ENCODE data around the gene STS.
"Not testable (repeated sequence)": the region's sequence is repeated elsewhere in the genome, so short reads cannot be mapped to it uniquely, and the experiment has no call there.

STS gene

DNA sequence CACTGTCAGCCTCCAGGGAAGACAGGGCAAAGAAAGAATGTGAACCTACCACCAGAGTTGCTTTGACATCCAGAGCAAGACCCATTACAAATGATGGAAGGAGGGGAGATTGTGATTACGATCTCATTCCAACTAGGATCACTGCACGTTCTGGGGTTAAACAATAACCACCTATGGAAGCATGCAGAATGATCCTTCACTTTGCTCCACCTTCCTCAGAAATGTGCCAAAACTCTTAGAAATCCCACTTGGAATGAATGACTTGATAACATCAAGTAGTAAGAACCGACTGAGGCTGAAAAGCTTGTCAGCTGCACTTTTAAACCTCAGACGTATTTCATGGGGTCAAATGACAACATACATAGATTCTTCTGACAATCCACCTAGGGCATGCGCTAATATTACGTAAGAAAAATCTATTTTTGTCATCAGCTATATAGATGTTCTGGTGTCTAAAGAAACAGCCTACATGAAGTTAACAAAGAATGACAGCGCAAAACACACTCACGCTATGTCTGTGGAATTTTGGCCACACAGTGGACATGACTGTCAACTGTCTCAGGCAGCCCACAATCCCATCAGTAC lies 3.5 kb upstream of the STS start:
- DNase-seq: no peak

GRCh38 chrX:7145454-7145853 lies 2.1 kb upstream of the STS start:
- no peak for DNase-seq

- no peak for DNase-seq
These were observed 1.4 kb upstream of the STS start for GRCh38 chrX:7146020-7146702.

DNA sequence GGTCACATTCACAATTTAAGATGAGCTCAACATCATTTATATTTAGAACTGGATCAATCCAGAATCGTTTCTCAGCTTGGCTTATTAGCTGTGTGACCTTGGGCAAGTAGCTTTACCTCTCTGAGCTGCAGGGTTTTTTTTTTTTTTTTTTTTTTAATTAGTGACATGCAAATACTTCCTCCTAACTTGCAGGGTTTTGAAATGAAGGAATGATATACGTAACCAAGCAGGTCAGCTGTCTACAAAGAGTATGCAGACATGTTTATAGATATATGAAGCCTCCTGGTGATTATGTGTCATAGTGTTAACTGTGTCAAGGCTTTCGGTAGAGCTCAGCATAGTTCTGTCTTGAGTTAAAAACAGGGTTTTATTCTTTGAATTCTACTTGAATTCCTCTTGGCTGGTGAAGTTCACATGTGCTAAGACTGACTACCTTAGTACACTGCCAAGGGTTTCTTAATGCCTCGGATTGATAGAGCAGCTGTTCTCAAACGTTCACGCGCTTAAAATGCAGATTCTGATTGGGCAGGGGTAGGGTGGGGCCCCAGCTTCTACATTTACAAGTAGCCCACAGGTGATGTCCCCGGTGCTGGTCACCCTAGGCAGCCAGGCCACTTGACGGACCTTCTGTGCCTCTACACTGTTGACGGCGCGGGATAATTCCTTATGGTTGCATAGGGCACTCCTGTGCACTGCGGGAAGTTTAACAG lies 654 bp upstream of the STS start:
- DNase-seq: peak in 1 of 2 experiments; percentile 3

- peak; percentile 52 to 61 for DNase-seq
These were observed 704 bp downstream of the STS start, which contains the start of gene PUDP for GRCh38 chrX:7147978-7148854. TSS of gene PUDP (minus strand) at chrX:7148153. CDS start at chrX:7148113, 40 bp downstream.

DNA sequence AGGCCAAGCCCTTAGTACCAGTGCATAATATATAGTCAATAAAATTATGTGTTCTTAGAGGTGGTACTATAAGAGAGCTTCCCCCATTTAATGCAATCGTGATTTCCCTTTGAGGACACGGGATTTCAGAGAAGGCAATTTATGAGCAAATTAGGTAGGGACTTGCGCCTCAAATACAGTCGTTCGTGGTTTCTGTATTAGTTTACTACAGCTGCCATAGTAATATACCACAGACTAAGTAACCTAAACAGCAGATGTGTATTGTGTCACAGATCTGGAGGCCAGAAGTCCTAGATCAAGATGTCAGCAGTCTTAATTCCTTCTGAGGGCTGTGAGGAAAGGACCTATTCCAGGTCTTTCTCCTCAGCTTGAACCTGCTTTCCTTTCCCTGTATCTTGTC lies 1.9 kb downstream of the STS start:
- DNase-seq: no peak

GRCh38 chrX:7153231-7153630 lies 5.7 kb downstream of the STS start:
- no peak for DNase-seq

- DNase-seq: no peak
These were observed 6.6 kb downstream of the STS start for GRCh38 chrX:7154041-7154597.

- DNase-seq: no peak
These were observed 7.7 kb downstream of the STS start for GRCh38 chrX:7155163-7155562.

DNA sequence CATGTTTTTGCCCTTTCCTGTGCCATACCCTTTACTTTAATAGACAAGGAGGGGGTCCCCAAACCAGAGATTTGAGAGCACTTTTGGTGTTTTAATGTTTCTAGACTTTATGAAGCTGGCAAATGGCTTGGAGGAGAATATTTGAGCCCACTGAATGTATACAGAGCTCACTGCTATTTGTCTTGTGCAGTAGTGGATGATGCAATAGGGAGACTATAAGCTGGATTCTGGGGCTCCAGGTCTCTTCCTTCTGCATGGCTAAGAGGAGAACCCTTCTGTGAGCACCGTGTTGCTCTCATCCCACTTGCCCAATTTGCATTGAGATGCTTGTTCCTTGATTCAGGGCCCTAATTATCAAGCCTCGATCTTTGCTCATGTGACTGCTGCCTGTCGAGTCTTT lies 9.4 kb downstream of the STS start:
- DNase-seq: no peak

GRCh38 chrX:7158468-7158990 lies 11.0 kb downstream of the STS start:
- DNase-seq: no peak

DNA sequence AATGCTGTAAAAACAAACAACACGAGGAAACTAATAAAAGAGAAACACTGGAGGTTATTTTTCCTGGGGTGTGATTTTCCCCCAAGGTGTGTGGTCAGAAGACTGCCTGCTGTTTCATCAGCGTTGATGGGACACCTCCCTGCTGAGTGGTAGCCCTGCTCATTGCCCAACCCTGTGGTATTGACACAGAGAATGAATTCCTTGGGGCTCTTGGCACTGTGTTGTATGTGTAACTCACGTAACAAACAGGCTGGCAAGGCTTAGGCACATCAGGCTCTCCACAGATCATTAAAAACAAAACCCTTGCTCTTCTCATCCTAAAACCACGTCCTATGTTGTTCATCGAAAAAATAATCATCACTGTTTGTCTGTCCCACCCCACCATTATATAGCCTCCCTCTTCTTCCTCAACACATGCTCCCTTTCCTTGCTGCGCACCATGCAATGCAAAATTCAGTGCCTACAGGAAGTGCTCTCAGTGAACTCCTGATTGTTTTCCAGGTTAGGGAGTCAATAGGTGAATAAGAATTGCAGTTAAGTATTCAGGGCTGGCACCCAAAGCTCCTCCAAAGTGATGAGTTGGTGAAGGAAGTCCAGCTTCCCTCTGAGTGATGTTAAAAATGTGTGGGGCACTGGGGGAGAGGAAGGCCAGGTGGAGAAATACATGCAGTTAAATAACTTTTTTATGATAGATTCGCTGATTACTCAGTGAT lies 11.8 kb downstream of the STS start:
- peak; percentile 15 for DNase-seq

DNA sequence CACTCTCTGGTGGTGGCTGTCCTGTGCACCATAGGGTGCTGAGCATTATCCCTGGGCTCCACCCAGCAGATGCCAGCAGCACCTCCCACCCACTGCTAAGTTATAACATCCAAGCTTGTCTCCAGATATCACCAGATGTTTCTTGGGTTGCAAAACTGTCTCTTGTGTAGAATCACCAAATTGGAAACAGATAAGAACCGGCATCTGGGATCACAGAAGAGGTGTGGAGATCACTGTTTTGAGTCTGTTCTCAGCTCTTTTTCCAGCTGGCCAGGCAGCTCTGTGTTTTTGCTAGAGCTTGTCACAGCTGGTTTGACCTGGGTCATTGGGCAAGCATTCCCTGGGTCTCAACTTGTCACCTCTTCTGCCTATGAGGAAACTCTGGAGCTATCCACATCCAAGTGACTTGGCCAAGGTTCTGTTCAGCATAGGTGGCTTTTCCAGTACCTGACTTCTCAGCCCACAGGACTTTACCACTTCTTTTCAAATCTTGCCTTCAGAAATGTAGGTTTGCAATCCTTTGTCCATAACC lies 15.7 kb downstream of the STS start:
- DNase-seq: no peak

- no peak for DNase-seq
These were observed 16.7 kb downstream of the STS start for GRCh38 chrX:7164174-7164573.

GRCh38 chrX:7168371-7168770 lies 20.9 kb downstream of the STS start:
- no peak for DNase-seq

GRCh38 chrX:7169627-7170026 lies 22.1 kb downstream of the STS start:
- no peak for DNase-seq

GRCh38 chrX:7170898-7171297 lies 23.4 kb downstream of the STS start:
- DNase-seq: peak in 1 of 2 experiments; percentile 6

- DNase-seq: not testable (repeated sequence)
These were observed 31.3 kb downstream of the STS start for GRCh38 chrX:7178859-7179258.

- DNase-seq: no peak
These were observed 31.9 kb downstream of the STS start for GRCh38 chrX:7179446-7179845.

- no peak for DNase-seq
These were observed 37.3 kb downstream of the STS start for GRCh38 chrX:7184816-7185215.

DNA sequence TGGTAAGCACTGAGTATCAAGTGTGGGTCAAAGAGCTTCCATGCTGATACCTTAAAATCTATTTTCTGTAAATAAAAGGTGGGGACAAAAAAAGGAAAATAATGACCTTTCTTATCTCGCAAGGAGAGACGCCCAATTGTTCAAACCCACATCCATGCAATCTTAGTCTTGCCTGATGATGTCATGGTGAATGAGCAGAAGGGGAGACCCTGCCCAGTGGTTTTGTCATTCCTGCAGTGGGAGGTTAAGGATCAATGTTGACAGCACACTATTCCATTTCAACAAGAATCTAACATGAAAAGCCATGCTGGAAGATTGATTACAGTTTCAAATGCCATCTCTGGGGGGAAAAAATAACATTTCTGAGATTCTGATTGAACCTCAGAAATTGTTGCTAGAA lies 41.2 kb downstream of the STS start:
- DNase-seq: no peak

- DNase-seq: no peak
These were observed 42.6 kb downstream of the STS start for GRCh38 chrX:7190157-7190556.
